ENCODE measurements around the gene MYH13.
A peak's percentile ranks its signal among the peaks of the same experiment; 100 is the strongest.
"Not testable (repeated sequence)": the region's sequence is repeated elsewhere in the genome, so short reads cannot be mapped to it uniquely, and the experiment has no call there.

MYH13 gene

DNA sequence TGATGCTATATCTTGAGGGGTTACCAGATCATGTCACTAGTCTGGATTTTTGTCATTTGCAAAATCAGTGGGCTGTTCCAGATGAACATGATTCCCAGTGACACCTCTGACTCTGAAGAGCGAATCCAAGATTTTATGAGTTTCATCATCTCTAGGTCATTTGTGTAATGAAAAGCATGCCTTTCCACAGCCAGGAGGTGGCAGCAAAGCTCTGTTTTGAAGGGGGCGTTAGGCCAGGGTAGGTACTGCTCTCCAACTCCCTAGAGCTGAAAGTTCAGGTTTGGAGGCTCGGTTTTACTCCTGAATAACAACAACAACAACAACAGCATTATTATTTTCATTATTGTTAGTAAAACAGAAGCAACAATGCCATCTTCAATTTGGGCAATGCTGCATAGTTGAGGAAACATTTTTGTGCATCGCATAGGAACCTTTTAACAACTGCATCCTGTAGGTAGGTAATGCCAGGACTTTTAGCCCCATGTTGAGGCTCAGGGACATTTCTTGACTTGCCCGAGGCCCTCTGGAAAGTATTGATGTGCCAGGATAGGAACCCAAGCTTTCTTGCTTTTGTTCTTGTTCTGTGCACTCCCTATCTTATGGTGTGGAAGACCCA lies 77.0 kb downstream of the MYH13 start:
- DNase-seq: peak in 1 of 2 experiments; percentile 68

GRCh38 chr17:10294180-10294579 lies 78.6 kb downstream of the MYH13 start:
- DNase-seq: peak in 1 of 2 experiments; percentile 6

DNA sequence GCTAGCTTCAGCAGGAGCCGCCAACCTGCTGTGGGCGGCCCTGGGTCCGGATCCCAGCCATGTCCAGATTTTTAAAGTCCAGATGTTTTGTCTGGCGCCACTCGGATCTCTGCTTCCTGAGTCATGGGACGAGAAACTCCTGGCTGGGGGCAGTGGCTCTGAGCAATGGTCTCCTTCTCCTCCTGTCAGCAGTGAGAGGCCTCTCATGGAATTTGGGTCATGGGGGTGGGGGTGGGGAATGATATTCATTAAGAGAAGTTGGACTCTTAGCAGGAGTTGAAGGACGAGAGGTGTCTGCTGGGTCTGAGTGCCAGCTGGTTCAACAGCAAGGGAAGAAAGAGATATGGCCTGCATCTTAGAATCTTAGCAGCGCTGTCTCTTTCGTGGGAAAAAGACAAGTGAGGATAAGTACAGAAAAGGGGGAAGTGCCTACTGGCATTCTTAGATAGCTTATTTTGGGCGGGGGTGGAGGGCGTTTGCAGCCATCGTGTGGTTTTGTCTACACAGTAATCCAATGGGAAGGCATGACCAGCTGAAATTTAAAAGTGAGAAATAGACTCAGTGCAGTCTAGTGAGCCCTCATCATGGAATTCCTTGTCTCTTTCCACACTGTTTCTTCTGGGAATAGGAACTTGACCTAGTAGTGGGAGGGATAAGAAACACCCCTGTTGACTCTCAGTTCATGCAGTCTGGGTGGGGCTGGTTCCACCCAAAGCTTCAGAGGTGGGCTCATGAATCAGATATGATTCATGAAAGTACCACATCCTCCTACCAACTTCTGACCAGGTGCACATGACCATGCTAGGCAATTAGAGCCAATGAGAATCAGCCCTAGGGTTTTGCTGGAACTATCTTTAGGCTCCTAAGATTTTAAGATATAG lies 80.5 kb downstream of the MYH13 start:
- no peak for DNase-seq

GRCh38 chr17:10291576-10291975 lies 81.2 kb downstream of the MYH13 start:
- DNase-seq: not testable (repeated sequence)

DNA sequence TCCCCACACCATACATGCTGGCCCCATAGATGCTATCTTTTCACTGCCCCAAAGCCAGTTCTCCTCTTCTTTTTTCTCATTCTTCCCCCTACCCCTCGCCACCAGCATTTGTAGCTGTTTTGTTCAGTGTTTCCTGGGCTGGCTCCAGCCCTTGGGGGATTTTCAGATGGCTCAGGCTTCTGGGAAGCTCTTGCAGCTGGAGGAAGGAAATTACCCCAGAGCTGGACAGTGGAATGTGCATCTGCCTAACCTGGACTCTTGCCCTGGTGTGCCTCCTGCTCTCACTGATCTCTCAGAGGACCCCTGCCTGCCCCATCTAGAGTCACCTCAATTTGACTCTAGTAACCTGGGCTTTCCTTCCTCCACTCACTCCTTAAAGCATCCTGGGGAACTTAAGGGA lies 82.8 kb downstream of the MYH13 start:
- DNase-seq: no peak

DNA sequence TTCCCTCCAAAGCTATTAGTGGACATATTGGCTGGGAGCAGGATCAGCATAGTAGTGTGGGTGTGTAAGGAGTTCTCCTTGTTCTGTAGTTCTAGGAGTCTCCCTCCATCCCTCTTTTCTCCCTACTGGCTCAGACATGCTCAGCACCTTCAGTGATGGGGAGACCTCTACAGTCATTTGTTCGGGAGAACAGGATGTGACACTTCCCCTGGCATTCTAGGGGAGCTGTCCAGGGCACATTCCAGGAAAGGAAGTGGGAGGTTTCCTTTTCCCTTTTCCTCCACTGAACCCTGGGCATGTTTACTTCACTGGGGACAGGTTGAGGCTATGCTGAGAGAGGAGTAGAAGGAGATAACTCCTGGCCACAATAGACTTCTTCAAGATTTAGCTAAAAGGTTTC lies 86.5 kb downstream of the MYH13 start:
- no peak for DNase-seq

DNA sequence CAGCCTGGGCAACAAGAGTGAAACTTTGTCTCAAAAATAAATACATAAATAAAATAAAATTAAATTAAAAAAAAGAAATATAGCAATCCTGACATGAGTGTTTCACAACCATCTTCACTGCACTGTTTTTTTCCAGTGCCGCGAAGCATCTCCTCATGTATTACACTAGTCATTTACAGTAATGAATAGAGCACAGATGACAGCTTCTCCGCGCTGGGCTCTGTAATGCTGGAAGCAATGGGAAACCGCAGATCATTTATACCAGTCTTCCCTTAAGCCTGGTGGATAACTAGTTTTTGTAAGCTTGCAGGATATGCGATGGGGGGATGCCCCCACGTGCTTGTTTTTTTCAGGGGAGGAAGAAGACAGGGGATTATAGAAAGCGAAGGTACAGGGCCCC lies 86.9 kb downstream of the MYH13 start:
- DNase-seq: no peak

- peak; percentile 18 to 43 for DNase-seq
These were observed 92.7 kb downstream of the MYH13 start for GRCh38 chr17:10280068-10280467.

DNA sequence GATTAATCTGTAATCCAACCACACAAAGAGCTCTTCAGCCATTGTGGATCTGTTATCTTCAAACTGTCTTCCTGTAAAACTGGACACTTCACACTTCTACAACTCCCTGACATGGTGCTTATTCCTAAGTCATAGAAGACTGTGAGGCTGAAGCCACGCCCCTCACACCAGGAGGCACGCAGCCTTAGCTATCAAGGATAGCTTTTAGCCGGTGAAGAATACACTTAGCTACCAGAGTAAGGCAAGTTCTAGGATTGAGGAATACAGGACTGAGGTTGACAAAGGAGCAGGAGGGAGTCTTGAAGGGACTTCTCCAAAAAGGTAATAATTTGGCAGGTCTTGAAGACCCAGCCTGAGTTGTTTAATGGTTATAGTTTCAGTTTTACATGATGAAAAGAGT lies 94.6 kb downstream of the MYH13 start:
- DNase-seq: no peak

DNA sequence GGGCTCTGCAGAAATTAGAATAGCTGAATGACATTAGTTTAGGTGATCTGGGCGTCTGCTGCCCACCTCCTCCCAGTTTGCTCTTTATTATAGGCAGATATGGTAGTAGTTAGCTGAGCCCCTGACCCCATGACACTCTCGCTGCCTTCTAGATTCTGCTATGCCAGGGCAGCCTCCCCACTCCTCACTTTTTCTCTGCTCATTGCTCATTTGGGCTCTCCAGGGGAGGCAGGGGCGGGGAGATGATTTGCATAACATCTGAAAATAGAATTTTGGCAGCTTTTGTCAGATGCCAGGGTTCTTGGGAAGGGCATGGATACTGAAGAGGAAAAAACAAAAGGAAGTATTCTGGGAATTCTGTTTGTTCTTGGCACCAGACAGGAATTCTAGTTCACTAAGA lies 96.4 kb downstream of the MYH13 start:
- DNase-seq: no peak

DNA sequence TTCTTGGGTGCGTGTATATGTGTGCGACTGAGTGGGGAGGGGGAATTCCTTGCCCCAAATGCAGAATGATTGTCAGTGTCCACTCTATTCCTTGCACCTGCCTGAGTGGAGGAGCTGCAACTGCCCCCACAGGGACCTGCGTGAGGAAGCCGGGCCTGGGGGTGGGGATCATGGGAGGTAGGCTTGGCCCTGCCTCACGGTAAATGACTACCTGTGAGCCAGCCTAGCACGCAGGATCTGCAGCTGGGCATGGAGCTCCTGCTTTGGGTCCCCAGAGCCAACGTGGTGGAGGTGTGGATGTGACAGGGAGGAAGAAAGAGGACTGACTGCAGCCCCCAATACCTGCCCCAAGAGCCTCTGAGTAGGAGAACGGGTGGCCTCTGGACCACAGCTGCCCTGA lies 97.4 kb downstream of the MYH13 start:
- DNase-seq: no peak

GRCh38 chr17:10271106-10271562 lies 101.7 kb downstream of the MYH13 start:
- DNase-seq: no peak

DNA sequence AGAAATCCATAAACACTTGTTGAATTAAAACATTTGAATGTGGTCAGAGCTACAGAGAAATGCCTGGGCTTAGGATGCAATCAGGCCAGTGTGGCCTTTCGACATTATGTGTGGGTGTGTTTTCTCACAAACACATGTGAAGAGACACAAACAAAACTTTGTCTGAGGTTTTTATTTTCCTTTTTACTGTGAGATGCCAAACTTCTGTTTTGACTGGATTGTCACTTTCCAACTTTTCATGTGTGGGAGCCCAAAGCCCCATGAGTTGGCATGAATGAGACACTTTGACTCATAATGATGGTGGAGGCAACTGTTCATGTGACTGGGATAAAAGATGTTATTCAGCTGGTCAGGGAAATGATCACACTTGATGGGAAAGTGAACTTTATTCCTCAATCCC lies 102.5 kb downstream of the MYH13 start:
- DNase-seq: no peak

- DNase-seq: no peak
These were observed 104.8 kb downstream of the MYH13 start for GRCh38 chr17:10268005-10268404.

GRCh38 chr17:10266296-10266876 lies 106.4 kb downstream of the MYH13 start:
- no peak for DNase-seq

DNA sequence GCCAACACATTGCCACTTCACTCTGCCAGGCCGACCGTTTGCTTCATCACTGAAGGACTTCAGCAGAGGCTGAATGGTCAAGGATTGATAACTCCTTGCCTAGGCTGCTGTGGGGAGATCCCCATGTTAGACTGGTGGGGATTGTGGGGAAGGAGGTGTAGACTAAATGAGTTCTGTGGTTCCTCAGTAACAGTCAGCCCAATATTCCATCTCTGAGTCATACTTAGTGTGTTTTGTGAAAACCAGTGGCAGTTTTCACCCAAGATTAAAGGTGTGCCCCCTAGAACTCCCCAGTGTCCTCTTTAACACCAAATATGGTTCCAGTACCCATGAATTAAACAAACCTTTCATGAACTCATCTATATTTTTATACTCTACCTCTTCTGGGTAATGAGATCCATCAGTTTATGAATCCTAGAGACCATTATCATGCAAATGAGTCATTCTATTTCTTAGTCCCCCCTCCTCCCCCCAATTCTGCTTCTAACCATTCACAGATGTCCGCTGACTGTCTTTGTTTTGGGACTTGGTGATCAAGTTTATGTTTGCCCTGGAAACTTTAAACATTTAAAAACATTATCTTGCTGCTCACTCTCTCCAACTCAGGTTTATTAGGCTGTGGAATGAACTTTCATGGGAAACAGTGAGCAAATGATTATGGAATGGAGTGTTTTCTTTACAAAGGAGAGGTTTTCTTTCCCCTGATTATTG lies 107.6 kb downstream of the MYH13 start:
- DNase-seq: no peak

DNA sequence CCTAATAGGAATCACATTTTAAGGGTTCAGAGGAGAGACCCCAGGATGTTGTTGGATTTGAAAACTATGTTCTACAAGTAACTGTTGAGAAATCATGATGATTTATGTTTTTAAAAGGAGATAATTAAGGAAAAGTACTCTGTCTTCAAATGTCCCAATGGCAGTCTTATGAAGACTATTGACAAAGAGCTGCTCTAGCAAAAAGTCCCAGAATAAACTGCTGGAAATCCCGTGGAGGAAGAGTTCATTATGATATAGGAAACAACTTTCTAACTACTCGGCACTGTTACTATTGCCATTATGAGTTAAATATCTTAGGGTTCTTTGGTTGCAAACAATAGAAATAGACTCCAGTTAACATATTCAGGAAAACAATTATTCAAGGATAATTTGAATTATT lies 108.8 kb downstream of the MYH13 start:
- DNase-seq: no peak

- no peak for DNase-seq
These were observed 110.4 kb downstream of the MYH13 start for GRCh38 chr17:10262451-10262850.

- DNase-seq: no peak
These were observed 111.7 kb downstream of the MYH13 start for GRCh38 chr17:10261098-10261497.

- DNase-seq: no peak
These were observed 121.4 kb downstream of the MYH13 start for GRCh38 chr17:10251212-10251948.
